Fibroblast of villous mesenchyme (primary cell): ENCODE measurements around the gene ADGRB3. TPM values are rescaled to one million over a fixed set of nuclear protein-coding genes. Genes with fewer than 3 reads are reported as not detected.

Experiments used
- DNase-seq: peaks from one replicate; pipeline ENCODE4 v3.0.0-alpha.2; 2010; ENCODE audit warnings: low read depth
- H3K4me3 ChIP-seq: 2 replicates; pipeline ENCODE4 v1.5.1; 2011; ENCODE audit warnings: low read depth, mild to moderate bottlenecking, low read length
- total RNA-seq: library from RNA; depleted of rRNA; stranded (reverse); fragments of >200 nt; gene quantifications from 2 replicates; pipeline ENCODE4 v1.2.3, GENCODE V29; 2012
- TF ChIP-seq, protein P1 (sequence below): IDR thresholded peaks from 2 replicates; pipeline ENCODE4 v1.5.1; 2012; ENCODE audit warnings: low read depth, mild to moderate bottlenecking, low read length; ENCODE audit not compliant: insufficient read depth

Gene ADGRB3
- under 0.01 and 0.32 TPM in 2 replicates for total RNA-seq

GRCh38 chr6:68634726-68635411 is at the start of gene ADGRB3:
Gene ADGRB3, plus strand, starts transcription at chr6:68635282. Its CDS starts 3,394 bp downstream, at chr6:68638676.
- TF ChIP-seq, protein P1, sequence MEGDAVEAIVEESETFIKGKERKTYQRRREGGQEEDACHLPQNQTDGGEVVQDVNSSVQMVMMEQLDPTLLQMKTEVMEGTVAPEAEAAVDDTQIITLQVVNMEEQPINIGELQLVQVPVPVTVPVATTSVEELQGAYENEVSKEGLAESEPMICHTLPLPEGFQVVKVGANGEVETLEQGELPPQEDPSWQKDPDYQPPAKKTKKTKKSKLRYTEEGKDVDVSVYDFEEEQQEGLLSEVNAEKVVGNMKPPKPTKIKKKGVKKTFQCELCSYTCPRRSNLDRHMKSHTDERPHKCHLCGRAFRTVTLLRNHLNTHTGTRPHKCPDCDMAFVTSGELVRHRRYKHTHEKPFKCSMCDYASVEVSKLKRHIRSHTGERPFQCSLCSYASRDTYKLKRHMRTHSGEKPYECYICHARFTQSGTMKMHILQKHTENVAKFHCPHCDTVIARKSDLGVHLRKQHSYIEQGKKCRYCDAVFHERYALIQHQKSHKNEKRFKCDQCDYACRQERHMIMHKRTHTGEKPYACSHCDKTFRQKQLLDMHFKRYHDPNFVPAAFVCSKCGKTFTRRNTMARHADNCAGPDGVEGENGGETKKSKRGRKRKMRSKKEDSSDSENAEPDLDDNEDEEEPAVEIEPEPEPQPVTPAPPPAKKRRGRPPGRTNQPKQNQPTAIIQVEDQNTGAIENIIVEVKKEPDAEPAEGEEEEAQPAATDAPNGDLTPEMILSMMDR: no peak
- DNase-seq: peak; percentile 41
- H3K4me3 ChIP-seq: peak within 1 kb of the TSS; percentile 61

DNA sequence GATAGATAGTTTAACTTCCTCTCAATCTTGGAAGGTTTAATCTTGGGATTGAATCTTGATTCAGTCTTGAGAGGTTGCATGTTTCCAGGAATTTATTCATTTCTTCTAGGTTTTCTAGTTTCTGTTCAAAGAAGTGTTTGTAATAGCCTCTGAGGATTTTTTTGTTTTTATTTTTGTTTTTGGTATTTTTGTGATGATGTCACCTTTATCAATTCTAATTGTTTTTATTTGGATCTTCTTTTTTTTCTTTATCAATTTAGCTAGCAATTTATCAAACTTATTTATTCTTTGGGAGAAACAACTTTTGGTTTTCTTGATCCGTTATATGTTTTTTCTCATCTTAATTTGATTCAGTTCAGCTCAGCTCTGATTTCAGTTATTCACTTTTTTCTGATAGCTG is 41.5 kb upstream of the ADGRB3 start:
- no peak for DNase-seq
- H3K4me3 ChIP-seq: no peak overlapping the region
- TF ChIP-seq, protein P1: no peak

- no peak overlapping the region for H3K4me3 ChIP-seq
- TF ChIP-seq, protein P1: no peak
- DNase-seq: no peak
Observed at GRCh38 chr6:68597642-68598041, 37.4 kb upstream of the ADGRB3 start.

- TF ChIP-seq, protein P1: no peak
- no peak for DNase-seq
- no peak overlapping the region for H3K4me3 ChIP-seq
Observed at GRCh38 chr6:68615938-68616337, 19.1 kb upstream of the ADGRB3 start.

- no peak overlapping the region for H3K4me3 ChIP-seq
- no peak for DNase-seq
- TF ChIP-seq, protein P1: no peak
Observed at GRCh38 chr6:68625998-68626397, 9.1 kb upstream of the ADGRB3 start.

DNA sequence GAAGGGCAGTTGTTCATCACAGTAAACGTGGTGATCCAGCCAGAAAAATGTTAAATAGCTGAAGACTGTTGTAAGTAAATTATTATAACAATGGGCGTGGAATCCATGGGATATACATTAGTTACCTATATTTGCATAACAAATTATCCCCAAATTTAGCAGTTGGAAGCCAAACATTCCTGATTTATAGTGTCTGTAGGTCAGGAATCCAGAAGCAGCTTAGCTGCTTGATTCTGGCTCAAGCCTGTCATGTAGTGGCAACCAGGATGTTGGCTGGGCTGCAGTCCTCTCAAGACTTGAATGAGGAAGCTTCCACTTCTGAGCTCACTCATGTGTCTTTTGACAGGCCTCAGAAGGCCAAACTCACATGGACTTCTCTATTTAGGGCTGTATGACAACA is 6.9 kb upstream of the ADGRB3 start:
- no peak for DNase-seq
- TF ChIP-seq, protein P1: no peak
- H3K4me3 ChIP-seq: no peak overlapping the region

DNA sequence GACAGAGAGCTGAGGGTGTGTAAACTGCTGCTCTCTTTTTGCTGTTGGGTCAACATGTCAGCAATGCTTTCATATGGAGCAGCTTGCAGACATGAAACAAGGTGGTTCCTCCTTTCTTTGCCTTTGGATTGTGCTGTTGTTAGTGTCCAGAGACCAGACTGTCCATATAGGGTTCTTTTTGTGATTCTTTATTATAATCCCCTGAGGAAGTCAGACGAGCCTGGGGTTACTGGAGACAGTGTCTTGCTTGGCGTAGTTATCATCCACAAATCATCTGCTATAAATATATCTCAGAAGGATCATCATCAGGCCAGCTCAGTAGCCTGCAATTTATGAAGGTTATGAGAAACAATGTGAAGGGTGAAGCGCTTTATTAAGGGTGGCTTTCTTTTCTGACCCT is 2.3 kb upstream of the ADGRB3 start:
- TF ChIP-seq, protein P1: no peak
- DNase-seq: no peak
- H3K4me3 ChIP-seq: no peak overlapping the region
